HFFc6 (cell line): ENCODE results near the gene S100PBP. TPM values are rescaled to one million over a fixed set of nuclear protein-coding genes. Genes with fewer than 3 reads are reported as not detected.

ENCODE experiments used
- DNase-seq: peaks from one replicate; pipeline ENCODE4 v3.0.0-alpha.2; 2018
- H3K27ac Mint-ChIP-seq: 2 replicates; pipeline ENCODE4 v1.8.0; 2020; ENCODE audit warnings: mild to moderate bottlenecking, mixed read lengths
- H3K27me3 Mint-ChIP-seq: 2 replicates; pipeline ENCODE4 v1.8.0; 2021; ENCODE audit warnings: mild to moderate bottlenecking, moderate library complexity, mixed read lengths; ENCODE audit not compliant: insufficient read depth
- H3K36me3 Mint-ChIP-seq: 2 replicates; pipeline ENCODE4 v1.8.0; 2021; ENCODE audit warnings: low read depth, mixed read lengths
- H3K4me1 Mint-ChIP-seq: 2 replicates; pipeline ENCODE4 v1.8.0; 2020; ENCODE audit warnings: low read depth, mixed read lengths
- H3K4me3 Mint-ChIP-seq: 2 replicates; pipeline ENCODE4 v1.8.0; 2020; ENCODE audit warnings: mild to moderate bottlenecking, moderate library complexity, mixed read lengths
- H3K9me3 Mint-ChIP-seq: 2 replicates; pipeline ENCODE4 v1.8.0; 2020; ENCODE audit warnings: mild to moderate bottlenecking, mixed read lengths
- total RNA-seq, 6 experiments: library from RNA; stranded (reverse); fragmentation: NEBNext Ultra II Directional; extraction: Animal tissue kit (Norgen Biotek cat#: 25700); gene quantifications; 2 replicates in 1 of 6; 3 replicates in 5 of 6; pipeline ENCODE4 v1.2.3, GENCODE V29; 2021
- TF ChIP-seq, protein P1 (sequence below): fragments of 200-600 bp; sonication (generic); IDR thresholded peaks from 2 replicates; pipeline ENCODE4 v1.5.0; 2021; ENCODE audit warnings: antibody characterized with exemption, mild to moderate bottlenecking

S100PBP gene
- total RNA-seq, 6 experiments from 2014 or later: 20.0 to 24.9 (median 21.6) TPM

DNA sequence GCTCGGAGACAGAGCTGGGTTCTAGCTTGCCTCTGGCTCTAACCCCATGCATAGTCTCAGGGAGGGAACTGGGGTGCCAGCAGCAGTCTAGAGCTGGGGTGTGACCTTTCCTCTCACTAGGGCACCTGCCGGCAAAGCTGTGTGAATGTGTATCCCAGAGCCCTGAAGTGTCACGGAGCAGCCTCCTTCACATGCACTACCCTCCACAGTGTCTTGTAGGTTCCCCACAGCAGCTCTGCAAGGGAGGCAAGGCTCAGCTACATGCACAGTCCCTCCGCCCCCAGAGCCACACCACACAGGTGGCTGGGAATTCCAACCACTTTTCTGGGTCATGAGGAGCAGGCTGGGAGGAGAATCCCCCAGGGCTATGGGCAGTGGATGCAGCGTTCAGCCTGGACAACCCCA lies 61.2 kb downstream of the S100PBP start:
- Mint-ChIP-seq H3K4me1 (peaks cover 19% of the 10 kb centered on the region), H3K9me3 (no peaks in the 10 kb centered on the region), H3K36me3 (no peaks in the 10 kb centered on the region), H3K27ac (no peak overlapping the region), H3K27me3 (peaks cover 11% of the 10 kb centered on the region), H3K4me3 (no peak overlapping the region)
- no peak for DNase-seq
- TF ChIP-seq, protein P1, sequence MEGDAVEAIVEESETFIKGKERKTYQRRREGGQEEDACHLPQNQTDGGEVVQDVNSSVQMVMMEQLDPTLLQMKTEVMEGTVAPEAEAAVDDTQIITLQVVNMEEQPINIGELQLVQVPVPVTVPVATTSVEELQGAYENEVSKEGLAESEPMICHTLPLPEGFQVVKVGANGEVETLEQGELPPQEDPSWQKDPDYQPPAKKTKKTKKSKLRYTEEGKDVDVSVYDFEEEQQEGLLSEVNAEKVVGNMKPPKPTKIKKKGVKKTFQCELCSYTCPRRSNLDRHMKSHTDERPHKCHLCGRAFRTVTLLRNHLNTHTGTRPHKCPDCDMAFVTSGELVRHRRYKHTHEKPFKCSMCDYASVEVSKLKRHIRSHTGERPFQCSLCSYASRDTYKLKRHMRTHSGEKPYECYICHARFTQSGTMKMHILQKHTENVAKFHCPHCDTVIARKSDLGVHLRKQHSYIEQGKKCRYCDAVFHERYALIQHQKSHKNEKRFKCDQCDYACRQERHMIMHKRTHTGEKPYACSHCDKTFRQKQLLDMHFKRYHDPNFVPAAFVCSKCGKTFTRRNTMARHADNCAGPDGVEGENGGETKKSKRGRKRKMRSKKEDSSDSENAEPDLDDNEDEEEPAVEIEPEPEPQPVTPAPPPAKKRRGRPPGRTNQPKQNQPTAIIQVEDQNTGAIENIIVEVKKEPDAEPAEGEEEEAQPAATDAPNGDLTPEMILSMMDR: no peak

DNA sequence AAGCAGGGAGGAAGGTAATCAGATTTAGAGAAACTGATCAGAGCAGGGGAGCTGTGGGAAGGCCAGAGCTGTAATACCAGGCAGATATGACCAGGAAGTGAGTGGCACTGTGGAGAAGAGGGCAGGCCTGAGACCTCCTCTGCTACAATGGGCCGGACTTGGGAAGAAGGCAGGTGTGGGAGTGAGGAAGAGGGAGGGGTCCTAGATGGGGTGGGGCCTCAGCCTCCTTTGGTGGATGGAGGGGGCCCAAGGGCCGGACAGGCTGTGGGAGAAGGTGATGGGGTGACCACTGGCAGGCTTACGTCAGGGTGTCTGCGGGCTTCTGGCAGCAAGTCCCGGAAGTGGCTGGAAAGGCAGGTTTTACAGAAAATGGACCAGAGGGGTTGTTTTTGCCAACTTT lies 63.8 kb downstream of the S100PBP start:
- TF ChIP-seq, protein P1: no peak
- no peak for DNase-seq
- Mint-ChIP-seq H3K4me3 (no peak overlapping the region), H3K27me3 (peaks cover 25% of the 10 kb centered on the region), H3K36me3 (no peaks in the 10 kb centered on the region), H3K4me1 (peaks cover 7% of the 10 kb centered on the region), H3K9me3 (no peaks in the 10 kb centered on the region), H3K27ac (no peak overlapping the region)

DNA sequence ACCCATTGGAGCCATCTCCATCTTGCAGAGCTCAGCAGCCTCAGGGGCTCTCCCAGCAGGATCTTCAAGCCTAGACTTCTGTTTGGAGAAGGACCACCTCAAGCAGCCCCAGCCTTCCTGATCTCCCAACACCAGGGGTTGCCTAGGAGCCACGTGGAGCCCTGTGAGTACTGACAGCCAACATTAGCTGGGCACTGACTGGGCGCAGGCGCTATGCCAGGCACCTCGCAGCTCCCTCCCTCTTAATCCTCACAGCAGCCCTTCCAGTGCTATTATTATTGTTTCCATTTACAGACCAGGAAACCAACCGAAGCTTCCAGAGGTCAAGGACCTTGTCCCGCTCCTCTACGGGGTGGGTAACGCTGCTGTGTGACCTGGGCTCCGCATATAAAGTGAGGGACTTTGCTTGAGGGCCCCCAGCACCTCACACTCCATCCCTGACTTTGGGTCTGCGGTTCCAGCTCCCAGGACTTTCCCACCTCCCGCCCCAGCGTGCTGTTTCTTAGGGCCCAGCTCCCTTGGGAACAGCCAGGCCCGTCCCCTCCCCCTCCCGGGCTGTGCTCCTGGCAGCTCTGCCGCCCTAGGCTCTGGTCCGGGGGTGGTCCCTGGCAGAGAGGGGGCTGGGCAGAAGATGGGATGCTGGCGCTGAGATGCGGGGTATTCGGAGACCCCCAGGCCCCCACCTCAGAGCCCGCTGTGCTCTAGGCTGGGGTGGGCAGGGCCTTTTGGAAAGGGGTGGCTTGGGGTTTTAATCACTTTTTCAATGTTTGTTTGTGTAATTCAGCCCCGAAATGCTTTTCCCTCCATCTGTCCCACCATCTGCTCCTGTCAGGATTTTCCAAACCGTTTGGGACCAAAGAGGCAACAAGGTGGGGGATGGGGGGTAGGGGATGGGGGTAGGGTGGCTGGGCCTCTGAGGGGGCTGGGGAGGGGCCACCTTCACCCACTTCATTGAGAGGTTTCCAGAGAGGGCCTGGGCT lies 64.7 kb downstream of the S100PBP start:
- Mint-ChIP-seq H3K4me1 (peaks cover 7% of the 10 kb centered on the region), H3K9me3 (no peaks in the 10 kb centered on the region), H3K4me3 (no peak overlapping the region), H3K27ac (no peak overlapping the region), H3K27me3 (peaks cover 22% of the 10 kb centered on the region), H3K36me3 (no peaks in the 10 kb centered on the region)
- no peak for DNase-seq
- TF ChIP-seq, protein P1: no peak

DNA sequence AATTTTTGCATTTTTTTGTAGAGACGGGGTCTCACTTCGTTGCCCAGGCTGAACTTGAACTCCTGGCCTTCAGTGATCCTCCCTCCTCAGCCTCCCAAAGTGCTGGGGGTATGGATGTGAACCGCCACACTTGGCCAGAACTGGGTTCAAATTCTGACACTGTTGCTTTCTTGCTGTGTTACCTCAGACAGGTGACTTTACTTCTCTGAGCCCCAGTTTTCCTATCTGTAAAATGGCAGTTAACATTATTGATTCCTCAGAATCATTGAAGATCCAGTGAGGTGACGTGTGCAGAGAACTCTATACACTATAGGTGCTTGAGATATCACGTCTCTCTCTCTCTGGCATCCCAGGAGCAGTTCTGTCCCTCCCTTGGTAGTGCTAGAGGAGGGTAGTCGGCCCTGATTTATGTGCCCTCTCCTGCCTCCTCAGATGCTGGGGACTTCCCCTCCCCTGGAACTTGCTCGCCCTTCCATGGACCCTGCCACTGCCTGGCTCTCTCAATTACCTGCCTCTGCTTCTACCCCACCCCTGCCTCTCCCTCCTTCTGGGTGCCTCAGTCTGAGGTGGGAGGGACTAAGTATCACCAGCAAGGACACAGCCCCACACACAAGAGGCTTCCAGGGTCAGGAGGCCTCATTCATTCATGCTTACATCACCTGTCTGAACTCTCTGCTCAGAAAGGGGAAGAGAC lies 66.0 kb downstream of the S100PBP start:
- no peak overlapping the region for H3K27ac Mint-ChIP-seq
- H3K9me3 Mint-ChIP-seq: no peaks in the 10 kb centered on the region
- peaks cover 20% of the 10 kb centered on the region for H3K27me3 Mint-ChIP-seq
- no peaks in the 10 kb centered on the region for H3K36me3 Mint-ChIP-seq
- no peaks in the 10 kb centered on the region; the same call in 1 of the 2 replicates for H3K4me1 Mint-ChIP-seq
- TF ChIP-seq, protein P1: no peak
- DNase-seq: no peak
- H3K4me3 Mint-ChIP-seq: no peak overlapping the region

DNA sequence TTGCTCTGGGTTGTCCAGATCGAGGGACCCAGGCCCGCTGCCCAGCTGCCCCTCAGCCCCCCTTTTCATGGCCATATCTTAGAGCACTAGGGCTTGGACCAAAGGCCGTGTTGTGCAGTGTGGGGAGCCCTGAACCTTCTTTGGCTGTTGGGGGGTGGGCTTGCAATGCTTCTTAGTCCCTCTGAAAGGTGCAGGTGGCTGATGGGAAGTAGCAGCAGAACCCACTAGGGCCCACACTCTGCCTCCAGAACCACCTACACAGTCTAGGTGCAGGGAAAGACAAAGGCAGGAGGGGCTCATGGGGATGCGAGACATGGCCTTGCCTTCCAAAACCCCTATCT lies 66.5 kb downstream of the S100PBP start:
- TF ChIP-seq, protein P1: no peak
- H3K4me1 Mint-ChIP-seq: no peaks in the 10 kb centered on the region; the same call in 1 of the 2 replicates
- H3K9me3 Mint-ChIP-seq: no peaks in the 10 kb centered on the region
- no peak for DNase-seq
- H3K4me3 Mint-ChIP-seq: no peak overlapping the region
- H3K27me3 Mint-ChIP-seq: peaks cover 21% of the 10 kb centered on the region
- no peak overlapping the region for H3K27ac Mint-ChIP-seq
- no peaks in the 10 kb centered on the region for H3K36me3 Mint-ChIP-seq
